H54 (cell line): ENCODE results near the gene MAD1L1.

ENCODE experiments used
- DNase-seq: peaks from one replicate; pipeline ENCODE4 v3.0.0; 2011; ENCODE audit warnings: low spot score, mixed read lengths; ENCODE audit not compliant: insufficient read length
- FAIRE-seq: peaks from 3 replicates; lab custom pipeline; 2011; peaks lifted over from hg19 to GRCh38; lab: Jason Lieb, UNC
- POLR2A ChIP-seq: IDR thresholded peaks from 2 replicates; pipeline ENCODE4 v1.6.1; 2011; ENCODE audit warnings: low read depth, mild to moderate bottlenecking, low read length

Gene MAD1L1

DNA sequence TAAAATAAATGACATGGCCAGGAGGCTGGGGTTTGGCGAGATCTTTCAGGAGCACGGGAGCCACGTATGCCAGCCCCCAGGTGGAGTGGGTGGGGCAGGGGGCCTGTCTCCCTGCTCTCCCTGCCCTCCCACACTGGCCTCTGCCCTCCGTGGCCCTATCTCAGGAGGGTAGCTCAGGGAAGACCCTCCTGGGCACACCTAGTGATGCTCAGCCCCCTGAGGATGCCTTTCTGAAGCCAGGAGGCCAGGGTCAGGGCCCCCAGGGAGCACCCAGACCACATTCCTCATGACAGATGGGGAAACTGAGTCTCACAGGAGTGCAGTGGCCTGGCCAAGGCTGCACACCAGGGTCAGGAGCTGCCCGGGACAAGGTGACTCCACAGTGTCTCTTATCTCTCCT is 339.3 kb downstream of the MAD1L1 start:
- no peak for DNase-seq
- no peak for FAIRE-seq
- no peak for TF ChIP-seq POLR2A

DNA sequence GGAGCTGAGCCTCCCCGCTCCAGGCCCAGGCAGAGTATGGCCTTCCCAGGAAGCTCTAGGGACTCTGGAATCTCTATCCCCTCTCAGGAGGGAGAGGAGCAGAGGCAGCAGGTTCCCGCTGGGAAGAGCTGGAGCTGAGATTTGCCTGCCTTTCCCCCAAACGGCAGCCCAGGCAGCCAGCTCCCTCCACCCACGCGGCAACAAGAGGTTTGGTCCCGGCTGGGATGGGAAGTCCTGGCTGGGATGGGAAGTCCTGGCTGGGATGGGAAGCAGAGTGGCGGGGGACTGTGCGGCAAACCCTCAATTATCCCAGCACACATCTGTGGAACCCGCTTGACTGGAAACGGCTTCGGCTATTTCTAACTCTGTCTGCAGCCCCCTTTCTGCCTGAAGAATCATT is 339.7 kb downstream of the MAD1L1 start:
- no peak for FAIRE-seq
- TF ChIP-seq POLR2A: no peak
- DNase-seq: no peak

DNA sequence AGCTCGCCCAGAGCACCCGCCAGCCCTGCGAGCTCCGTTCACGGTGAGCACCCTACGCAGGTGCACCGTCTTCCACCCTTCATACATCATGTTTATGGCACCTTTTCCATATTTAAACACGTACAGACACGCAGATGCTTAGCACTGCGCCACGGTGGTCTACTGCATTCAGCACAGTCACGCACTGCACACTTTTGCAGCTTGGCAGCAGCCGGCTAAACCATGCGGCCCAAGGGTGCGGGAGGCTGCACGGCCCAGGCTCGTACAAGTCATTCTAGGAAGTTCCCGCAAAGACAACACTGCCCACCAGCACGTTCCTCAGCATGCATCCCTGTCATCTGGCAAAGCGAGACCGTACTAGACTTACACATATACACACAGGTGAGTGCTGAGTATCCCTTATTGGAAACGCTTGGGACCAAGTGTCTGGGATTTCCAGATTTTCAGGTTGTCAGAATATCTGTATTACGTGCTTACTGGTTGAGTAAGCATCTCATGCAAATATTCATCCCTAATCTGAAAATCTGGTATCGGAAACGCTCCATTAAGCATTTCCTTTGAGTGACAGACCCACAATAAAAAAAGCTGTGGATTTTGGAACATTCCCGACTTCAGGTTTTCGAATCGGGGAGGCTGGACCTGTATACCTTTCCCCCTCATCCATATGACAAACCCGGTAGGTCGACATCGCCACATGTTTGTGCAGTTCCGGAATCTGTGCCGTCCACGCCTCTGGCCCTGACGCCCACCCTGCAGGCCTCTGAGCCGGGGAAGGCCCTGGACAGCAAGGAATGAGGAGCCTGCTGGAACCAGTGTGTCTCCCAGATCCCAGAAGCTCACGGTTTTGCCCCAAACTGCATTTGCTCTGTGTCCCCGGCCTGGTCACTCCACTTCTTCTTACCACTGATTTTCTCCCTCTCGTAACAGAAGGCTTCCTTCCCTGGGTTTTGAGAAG is 340.5 kb downstream of the MAD1L1 start:
- TF ChIP-seq POLR2A: no peak
- DNase-seq (no peak), FAIRE-seq (no peak)

DNA sequence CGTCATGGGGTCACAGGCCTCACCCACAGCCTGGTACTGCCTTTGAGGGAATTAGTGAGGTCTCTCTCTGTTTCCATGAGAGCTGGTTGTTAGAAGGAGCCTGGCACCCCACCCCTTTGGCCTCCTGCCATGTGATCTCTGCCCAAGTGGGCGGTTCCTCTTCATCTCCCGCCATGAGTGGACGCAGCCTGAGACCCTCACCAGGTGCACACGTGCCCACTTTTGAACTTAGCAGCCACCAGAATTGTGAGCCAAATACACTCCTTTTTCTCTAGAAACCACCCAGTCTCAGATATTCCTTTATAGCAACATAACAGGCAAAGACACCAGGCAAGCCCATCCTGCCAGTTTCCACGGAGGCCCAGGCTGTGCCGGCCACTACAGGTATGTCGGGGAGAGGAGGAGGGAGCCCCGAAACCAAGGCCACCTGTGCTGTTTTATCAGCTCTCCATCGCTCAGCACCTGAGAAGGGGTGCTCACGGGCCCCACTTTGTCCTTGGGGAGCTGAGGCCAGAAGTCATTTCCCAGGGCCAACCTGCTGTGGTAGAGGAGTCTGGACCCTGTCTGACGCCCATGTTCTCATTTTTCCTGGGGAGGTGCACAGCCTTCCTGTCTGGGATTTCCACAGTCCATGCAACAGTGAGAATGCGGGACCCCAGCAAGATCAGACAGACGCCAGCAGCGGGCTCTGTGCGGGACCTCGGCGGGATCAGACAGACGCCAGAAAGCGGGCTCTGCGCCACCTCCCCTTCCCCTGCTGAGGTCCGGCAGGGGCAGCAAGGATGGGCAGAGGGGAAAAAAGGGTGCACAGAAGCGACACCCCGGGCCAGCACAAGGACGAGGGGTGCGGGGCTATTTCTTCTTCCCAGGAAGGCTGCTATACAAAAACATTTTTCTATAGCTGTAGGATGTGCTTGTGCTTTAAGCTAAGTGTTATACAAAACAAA is 342.2 kb downstream of the MAD1L1 start:
- DNase-seq (no peak), FAIRE-seq (no peak)
- no peak for TF ChIP-seq POLR2A

DNA sequence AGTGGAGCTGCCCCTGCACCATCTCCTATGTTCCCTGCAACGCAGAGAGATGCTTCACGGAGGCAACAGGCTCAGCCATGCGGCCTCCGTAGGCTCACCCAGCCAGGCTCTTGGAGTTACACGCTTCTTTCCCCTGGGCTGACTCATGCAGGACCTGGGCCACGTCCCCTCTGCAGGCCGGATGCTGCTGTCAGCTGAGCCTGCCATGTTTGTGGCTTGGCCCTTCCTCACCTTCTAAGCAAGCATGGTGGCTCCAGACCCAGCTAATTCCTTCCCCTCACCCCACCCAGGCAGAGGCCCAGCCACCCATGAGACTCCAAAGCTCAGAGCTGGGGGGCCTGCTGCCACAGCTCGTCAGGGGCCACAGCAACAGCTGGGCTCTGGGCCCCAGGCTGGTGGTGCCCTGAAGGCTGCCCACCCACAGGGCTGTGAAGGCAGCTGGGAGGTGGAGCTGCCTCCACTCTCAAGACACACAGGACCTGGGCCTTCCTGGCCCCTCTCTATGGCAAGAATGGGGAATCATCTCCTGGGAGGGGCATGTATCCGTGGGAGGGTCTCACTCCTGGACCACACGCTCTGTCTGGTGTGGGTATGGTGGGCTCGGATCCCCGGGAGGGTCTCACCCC is 343.1 kb downstream of the MAD1L1 start:
- no peak for FAIRE-seq
- no peak for TF ChIP-seq POLR2A
- peak; percentile 95 for DNase-seq

DNA sequence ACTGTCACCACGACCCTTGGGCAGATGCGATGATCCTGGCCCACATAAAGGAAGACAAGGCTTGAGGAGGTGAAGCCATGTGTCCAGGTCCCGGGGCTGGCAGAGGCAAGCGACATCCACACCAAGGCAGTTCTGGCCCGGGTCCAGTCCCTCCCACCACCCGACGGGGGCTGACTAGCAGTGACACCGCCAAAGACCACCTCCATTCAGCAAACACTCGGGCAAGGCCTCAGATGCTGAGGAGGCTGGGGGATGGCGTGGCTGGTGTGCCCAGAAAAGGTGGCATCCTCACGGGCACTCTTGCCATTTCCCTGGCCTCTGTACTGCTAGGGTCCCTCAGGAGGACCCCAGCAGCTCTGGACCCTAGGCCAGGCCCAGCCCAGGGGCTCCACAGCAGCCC is 343.7 kb downstream of the MAD1L1 start:
- FAIRE-seq: no peak
- no peak for DNase-seq

DNA sequence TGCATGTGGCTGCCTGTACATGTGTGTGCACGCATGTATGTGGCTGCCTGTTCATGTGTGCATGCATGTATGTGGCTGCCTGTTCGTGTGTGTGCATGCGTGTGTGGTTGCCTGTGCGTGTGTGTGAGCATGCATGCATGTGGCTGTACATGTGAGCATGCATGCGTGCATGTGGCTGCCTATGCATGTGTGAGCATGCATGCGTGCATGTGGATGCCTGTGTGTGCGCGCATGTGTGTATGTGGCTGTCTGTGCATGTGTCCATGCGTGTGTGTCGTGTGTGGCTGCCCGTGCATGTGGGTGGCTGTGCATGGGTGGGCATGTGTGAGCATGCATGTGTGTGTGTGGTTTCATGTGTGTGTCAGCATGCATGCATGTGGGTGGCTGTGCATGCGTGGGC is 344.3 kb downstream of the MAD1L1 start:
- TF ChIP-seq POLR2A: no peak

More for the DNA sequence above, 343.7 kb downstream of the MAD1L1 start:
- TF ChIP-seq POLR2A: no peak

DNA sequence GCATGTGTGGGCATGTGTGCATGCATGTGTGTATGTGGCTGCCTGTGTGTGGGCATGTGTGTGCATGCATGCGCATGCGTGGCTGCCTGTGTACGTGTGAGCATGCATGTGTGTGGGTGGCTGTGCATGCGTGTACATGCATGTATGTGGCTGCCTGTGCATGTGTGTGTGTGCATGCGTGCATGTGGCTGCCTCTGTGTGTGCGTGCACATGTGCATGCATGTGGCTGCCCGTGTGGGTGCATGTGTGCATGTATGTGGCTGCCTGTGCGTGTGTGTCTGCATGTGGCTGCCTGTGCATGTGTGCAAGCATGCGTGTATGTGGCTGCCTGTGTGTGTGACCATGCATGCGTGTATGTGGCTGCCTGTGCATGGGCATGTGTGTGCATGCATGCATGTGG is 345.5 kb downstream of the MAD1L1 start:
- no peak for TF ChIP-seq POLR2A
- no peak for DNase-seq
- FAIRE-seq: no peak

More for the DNA sequence above, 344.3 kb downstream of the MAD1L1 start:
- FAIRE-seq (no peak), DNase-seq (no peak)

DNA sequence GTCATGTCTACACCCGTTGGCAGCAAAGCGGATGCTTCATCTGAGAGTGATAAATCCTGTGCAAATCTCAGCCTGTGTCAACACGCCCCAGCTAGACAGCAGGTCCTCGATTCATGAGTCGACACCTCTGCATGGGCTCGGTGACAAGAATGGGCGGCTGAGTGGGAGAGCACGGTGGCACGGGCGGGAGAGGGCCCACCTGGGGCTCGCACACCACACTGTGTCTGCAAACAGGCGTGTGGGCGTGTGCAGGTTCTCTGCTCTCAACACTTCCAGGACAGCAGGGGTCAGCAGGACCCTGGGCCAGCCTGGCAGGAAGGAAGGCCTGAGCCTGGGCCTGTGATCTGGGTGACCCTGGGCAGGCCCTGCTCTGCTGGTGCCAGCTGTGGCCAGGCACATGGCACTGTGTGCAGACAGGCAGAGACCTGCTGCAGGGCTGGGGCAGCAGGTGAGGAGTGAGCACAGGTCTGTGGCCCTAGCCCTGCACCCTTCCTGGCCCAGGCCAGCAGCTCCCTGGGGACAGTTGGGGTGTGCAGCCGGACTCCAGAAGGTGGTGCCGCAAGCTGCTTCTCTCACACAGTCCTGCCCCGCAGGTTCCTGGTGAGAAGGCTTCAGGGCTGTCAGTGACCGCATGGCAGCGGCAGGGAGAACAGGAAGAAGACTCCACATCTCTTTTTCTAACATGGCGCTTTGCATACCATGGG is 346.2 kb downstream of the MAD1L1 start:
- DNase-seq: no peak
- no peak for FAIRE-seq
- TF ChIP-seq POLR2A: no peak

DNA sequence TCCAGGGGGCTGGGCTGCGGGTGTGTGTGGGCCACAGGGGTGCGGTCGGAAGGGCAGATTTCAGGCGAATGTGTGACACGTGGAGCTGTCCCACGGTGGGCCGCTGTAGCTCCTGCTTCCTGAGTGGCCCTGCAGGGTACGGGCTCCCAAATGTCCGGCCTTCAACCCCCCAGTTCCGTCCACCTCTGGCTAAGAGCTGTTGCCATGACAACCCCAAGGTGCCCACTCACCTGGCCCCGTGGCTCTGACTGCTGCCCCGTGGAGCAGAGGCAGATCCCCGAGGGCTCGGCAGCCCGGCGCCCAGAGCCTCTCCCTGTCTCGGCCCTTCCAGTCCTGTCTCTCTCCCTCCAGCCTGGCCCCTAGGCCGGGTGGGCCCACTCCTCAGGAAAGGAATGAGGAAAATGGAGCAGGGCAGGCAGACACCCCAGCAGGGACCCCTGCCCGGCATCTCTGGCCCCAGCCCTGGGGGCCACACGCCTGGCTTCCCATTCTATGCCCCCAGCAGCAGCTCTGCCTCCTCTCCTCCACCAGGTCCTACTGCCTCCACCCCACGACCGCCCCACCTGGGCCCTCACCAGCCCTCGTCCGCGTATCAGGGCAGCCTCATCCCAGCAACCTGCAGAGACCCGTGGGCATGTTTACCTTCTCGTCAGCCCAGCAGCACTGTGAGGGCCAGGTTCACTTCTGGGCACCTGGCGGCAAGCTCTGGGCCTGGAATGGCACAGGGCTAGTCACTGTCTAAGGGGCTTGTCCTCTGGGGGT is 347.1 kb downstream of the MAD1L1 start:
- DNase-seq (no peak), FAIRE-seq (no peak)
- TF ChIP-seq POLR2A: no peak

DNA sequence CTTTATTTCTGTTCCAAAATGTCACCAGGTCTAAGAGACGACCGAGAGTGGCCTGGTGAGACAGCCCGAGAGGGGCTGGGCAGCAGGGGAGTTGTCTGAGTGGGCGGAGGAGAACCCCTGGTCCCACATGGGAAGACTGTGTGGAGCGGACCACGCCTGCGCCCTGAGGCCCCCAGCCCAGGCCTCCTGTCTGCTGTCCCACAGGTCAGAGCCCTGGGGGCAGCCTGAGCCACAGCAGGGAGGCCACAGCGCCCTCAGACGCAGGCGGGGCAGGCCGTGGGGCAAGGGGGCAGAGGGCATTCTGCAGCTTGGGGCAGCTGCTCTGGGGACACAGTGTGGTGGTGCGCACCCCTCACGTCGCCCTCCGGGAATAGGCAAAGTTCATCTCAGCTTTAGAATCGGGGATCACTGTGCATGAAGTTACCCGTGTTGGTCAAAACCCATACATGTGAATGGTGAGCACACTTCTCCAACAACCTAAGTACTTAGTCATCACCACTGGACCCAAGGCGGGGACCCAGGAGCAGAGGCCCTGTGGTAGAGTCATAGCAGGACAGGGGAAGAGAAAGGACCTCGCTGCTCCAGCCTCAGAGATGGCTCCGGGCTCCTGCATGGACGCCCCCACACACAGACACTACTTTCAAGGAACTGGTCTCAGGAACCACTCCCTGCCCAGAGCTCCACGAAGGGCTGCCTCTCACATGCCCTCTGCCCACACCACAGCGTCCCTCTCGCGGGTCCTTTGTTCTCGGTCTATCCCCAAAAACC is 348.0 kb downstream of the MAD1L1 start:
- TF ChIP-seq POLR2A: no peak
- FAIRE-seq (no peak), DNase-seq (peak; percentile 82)

DNA sequence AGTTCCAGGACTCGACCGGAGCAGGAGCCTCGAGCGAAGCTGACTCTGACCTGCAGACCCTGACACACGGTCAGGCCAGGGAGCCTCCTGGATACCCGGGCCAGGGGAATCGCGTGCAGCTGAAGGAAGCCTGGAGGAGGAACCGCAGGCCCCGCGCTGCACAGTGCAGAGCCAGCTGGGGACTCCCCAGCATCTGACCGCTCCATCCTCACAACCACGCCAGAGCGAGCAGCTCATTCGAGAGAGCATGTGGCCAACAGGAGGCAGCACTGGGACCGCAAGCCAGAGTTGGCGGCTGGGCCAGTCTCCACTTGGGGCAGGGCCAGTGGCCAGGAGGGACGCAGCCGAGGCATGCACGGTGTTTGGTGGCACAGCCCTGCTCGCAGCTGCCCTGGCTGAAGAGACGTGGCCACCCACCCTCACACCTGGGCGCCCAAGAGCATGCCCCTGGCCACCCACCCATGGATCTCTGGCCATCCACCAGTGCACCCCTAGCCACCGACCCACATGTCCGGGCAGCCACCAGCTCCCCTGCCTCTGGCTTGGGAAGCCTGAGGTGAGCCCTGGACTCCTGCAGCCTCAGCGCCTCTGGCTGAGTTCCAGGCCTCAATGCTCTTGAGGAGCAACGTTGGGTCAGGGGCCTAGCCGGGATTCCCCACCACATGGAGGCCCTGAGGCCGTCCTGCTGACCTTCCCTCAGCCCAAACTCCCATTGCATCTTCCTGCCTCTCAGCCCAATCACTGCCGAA is 348.7 kb downstream of the MAD1L1 start:
- no peak for DNase-seq
- FAIRE-seq: no peak
- no peak for TF ChIP-seq POLR2A
